DMS153 treated with DMSO at 0.1 percent for 48 hours (cell line): Measurements from ENCODE around the gene ME1.
"Not testable (repeated sequence)": the region's sequence is repeated elsewhere in the genome, so short reads cannot be mapped to it uniquely, and the experiment has no call there.

Experiments
- DNase-seq: peaks from one replicate; lab custom pipeline; 2025; ENCODE audit not compliant: unreplicated experiment; lab: John Stamatoyannopoulos, UW

ME1 gene

DNA sequence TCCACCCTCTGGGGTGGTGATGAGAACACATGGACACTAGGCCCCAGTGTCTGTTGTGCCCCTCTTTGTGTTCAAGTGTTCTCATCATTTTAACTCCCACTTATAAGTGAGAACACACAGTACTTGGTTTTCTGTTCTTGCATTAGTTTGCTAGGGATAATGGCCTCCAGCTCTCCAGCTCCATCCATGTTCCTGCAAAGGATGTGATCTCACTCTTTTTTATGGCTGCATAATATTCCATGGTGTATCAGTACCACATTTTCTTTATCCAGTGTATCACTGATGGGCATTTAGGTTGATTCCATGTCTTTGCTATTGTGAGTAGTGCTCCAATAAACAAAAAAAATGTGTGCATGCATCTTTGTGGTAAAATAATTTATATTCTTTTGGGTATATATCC is 170.3 kb downstream of the ME1 start:
- no peak for DNase-seq

DNA sequence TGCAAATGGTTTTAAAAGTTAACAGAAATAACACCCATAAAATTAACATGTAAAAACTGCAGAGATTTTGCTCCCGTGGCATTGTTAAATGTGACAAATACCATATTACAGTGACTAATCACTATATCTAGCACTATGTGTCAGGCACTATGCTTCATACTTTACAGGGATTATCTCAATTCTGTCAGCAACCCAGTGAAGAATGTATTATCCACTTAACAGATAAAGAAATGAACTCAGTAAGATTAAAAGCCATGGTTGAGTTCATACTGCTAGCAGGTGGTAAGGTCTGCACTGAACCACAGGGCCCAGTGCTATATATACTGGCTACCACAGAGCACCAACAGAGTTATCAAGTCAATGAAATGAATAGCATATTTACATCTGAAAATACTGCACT is 172.3 kb downstream of the ME1 start:
- no peak for DNase-seq

DNA sequence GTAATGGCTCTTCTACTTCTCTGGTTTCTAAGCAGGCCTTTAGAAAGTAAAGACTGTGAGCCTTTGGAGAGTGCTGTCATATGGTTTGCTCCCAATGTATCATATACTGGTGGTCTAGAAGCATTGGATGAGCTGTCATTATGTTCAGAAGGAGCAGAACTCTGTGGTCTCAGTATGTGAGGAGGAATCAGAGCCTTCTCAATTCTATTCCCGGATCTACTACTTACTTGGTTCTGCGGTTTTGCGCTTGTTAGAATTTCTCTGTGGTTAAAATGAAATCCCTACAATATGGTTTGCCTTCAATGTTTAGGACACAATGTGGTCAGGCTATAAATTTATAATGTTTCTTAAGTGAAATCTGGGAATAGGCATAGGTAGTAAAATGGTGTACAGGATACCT is 173.1 kb downstream of the ME1 start:
- no peak for DNase-seq

DNA sequence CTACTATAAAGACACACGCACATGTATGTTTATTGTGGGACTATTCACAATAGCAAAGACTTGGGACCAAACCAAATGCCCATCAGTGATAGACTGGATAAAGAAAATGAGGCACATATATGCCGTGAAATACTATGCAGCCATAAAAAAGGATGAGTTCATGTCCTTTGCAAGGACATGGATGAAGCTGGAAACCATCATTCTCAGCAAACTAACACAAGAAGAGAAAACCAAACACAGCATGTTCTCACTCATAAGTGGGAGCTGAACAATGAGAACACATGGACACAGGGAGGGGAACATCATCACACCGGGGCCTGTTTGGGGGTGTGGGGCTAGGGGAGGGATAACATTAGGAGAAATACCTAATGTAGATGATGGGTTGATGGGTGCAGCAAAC is 174.1 kb downstream of the ME1 start:
- DNase-seq, result not testable (repeated sequence)

DNA sequence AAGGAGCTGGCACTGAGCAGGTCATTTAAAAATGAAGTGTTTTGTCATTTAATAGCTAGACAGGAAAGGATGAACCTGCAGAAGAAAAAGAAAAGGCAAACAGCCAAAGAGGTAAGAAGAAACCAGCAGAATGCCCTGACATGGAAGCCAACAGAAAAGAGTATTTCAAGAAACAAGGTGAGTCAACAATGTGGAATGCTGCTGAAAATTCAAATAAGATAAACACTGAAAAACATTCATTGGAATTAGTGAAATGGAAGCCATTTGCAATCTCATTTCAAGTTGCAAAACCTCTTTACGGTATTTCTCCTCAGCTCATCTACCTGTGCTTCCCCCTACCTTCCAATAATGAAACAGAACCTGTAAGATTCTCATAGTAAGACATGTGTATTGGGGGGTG is 178.1 kb downstream of the ME1 start:
- no peak for DNase-seq

DNA sequence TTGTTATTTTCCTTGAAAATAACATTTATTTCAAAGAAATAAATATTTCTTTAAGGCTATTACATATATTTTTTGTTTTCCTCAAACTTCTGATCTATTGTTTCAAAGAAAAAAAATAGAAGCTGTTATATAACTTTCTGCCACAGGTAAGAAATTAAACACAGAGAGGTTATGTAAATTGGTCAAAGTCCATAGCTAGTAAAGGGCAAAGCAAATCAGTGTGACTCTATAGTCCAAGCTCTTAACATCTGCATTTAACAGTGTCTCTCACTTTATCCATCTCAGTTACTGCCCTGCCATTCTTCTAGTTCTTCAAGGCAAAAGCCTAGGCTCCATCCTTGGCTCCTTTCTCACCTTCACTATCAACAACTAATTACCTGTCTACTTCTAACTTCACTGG is 180.6 kb downstream of the ME1 start:
- DNase-seq, result no peak

- DNase-seq, result no peak
Observed at GRCh38 chr6:83247471-83247870, 183.4 kb downstream of the ME1 start.

GRCh38 chr6:83231146-83231545 is 199.7 kb downstream of the ME1 start:
- DNase-seq, result no peak

DNA sequence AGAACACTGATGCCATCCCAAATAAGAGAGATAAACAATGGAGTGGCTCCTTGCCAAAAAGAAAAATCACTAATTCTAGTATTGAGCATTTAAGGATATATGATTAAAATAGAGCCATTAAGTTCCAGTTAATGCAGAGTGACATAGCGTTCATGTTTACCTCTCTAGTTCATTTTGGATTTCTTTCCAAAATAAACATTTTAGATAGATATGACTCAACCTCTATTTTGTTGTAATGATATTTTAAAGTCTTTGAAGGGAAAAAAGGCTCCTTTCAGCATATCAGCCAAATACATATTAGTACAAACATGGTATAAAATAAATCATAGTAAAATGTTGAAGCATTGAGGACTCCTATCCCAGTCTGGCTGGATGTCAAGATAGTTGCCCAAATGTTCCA is 204.3 kb downstream of the ME1 start:
- no peak for DNase-seq

DNA sequence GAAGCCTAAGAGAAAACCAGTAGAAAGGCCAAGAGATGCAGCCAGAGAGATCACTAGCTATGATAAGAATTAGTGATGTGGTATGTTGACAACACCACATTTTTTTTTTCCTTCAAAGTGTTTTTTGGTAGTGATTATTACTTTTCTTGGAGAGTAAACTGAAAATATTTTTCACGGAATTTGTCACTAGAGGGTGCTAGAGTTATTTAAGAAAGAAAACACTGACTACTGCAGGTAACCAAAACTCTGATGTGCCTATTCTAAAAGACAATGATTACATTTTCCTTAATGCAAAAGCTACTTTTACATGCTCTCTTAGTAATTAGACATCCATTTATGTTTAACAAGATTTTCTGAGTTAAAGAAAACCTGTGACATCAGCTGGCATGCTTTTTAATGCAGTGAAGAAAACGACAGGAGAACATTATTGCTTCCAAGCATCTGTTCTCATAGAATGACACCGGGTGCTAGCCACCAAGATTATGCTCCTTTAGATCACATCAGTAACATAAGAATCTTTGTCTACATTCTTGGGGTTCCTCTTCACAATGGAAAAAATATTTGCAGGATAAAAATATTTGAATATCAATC is 208.9 kb downstream of the ME1 start:
- peak; percentile 22 for DNase-seq

DNA sequence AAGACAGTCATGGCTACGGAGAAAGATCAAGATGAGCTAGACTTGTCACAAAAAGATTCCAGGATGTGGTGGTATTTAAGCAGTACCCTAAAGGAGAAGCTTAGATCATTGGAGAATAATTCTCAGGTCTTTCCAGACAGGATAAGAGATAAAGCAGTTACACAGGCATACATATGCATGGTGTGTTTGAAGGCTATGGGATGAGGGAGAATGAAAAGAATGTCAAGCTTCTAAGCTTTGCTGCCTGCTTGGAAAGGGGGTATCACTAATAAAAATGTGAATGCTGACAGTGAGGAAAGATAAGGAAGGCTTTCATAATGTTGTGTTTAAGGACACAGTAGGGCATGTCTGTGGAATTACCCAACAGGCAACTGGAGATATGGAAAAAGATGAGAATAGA is 209.6 kb downstream of the ME1 start:
- DNase-seq, result no peak

- no peak for DNase-seq
Observed at GRCh38 chr6:83220121-83220520, 210.7 kb downstream of the ME1 start.

- DNase-seq, result no peak
Observed at GRCh38 chr6:83218646-83219045, 212.2 kb downstream of the ME1 start.

DNA sequence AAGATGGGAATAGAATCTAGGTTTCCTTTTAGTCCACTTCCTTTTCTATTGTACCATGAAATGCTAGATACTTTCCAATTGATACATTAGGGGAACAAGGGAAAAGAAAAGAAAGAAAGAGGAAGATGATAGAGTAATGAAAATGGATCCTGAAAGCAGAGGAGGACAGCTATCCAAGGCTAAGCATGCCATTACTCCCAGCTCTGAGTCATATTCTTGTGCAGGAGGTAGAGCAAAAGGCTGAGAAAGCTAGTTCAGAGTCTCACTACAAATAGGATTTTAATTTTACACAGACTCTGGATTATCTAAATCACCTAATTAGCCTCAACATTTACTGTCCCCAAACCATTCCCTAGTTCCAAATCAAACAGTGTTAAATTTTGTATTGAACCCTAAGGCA is 214.0 kb downstream of the ME1 start:
- DNase-seq, result no peak

- peak; percentile 90 for DNase-seq
Observed at GRCh38 chr6:83215131-83216047, 215.5 kb downstream of the ME1 start.

- DNase-seq, result no peak
Observed at GRCh38 chr6:83202031-83202430, 228.8 kb downstream of the ME1 start.

DNA sequence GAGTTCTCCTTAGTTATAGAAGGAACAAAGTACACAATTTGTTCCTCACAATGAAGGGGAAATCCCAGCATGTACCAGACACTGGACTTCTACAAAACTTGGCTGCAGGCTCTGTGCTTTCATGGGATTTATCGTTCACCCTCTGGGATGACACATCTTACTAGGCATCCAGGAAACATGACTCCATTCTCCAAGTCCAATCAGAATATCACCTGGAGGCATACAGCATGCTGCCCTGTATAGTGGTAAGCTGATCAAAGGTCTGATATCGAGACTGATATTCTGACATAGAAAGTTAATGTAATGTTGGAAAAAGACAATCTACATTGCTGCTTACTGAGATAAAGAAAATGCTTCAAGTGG is 231.0 kb downstream of the ME1 start:
- no peak for DNase-seq

GRCh38 chr6:83199173-83199862 is 231.5 kb downstream of the ME1 start:
- no peak for DNase-seq

DNA sequence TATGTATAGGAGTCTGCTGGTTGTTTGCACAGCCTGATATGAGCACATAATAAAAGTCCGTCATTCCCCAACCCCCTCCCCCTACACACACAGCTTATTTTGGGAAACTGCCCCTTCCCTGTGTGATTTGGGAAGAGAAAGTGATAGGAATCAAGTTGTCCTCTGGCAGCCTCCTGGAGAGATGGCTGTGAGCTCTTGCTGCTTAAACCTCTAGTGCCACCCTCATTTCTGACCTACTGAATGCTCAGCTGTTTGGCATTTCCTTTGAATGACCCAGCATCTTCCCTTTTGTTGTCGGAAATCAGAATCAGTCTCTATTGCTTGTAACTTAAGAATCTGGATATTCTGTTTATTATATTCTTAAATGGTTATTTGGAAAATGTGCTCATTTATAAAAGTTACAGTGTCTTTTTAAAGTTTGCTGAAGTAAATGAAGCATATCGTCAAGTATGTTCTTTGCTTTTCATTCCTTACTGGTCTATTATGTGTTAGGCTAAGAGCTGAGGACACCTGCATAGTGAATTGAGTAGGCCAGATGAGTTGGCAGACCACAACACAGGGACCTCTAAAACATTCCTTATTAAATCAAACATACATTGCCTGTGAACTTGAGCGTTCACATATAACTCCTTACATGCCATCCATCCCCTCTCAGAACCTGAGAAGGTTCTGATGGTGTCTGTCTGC is 232.2 kb downstream of the ME1 start:
- no peak for DNase-seq

DNA sequence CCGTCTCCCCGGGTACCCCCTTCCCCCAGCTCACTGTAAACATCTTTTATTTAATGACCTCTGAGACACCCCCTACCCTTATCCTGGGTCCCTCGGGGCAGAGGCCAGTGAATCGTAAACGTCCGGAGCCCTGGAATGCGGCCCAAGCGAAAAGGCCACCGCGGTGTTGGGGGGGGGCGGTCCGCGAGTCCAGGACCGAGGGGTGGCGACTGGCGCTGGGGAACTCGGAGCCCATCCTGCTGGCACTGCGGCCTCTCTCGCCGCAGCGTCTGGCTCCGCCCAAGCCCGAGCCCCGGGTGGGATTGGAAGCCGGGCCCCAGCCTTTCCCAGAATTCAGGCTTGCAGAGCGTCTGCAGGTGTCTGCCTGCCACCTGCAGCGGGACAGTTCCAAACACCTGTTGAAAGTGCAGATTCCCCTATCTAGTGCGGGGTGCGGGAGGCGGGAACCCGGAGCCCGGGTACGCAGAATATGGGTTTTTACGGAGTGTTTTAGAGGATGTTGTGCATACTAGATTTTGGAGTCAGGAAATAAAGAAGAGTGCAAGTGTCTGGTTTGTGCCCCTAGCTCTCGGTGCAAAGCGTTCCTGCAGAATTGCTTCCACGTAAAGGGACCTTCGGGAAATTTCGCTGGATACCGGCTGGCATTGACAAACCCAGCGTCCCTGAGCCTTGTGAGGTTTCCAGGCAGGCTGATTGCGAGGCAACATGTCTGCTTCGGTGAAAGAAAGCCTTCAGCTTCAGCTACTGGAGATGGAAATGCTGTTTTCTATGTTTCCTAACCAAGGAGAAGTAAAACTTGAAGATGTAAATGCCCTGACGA is 236.9 kb downstream of the ME1 start:
- peak; percentile 66 for DNase-seq
